Lower leg skin (tissue), 3 donors: ENCODE results near the gene SALL1.

Source experiments
- POLR2A ChIP-seq, 2 donors: fragments of 450-650 bp; IDR thresholded peaks; one replicate each; pipeline ENCODE4 v1.6.1; 2016 to 2017; ENCODE audit warnings: antibody characterized with exemption in 2 of 2, mild to moderate bottlenecking in 1 of 2, moderate library complexity in 1 of 2
- TF ChIP-seq, protein P1 (sequence below), 3 donors: fragments of 450-650 bp; IDR thresholded peaks; one replicate each; pipeline ENCODE4 v1.5.1; 2016; ENCODE audit warnings: antibody characterized with exemption in 3 of 3, mild to moderate bottlenecking in 3 of 3, moderate library complexity in 2 of 3

DNA sequence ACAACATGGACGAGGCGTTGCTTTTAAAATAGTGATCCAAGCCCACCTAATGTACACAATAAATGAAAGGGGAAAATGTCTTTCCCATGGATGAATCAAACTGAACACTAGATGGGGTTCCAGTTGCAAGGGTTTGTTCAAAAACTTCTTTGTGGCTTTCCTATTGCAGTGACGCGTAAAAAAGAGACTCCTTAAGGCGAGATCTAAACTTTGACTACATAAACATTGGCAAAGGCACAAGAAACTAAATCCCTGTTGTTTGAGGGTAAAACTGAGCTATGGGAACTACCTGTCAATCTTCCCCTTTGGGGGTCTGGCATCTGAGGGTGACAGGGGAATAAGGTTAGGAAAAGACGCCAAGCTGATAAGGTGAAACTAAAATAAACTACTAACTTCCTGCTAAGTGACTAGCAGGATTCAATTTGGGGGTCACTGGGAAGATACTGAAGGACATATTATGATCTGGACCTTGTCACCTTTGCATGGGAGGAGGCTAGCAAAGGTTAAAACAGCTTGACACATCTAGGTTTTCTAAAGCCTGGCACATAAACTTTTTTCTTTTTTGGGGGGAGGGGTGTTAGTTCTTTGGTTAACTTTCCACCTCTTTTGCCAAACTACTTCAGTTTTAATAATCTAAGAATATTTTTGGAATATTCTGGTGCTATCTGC lies 4.7 kb downstream of the SALL1 start:
- TF ChIP-seq, protein P1, sequence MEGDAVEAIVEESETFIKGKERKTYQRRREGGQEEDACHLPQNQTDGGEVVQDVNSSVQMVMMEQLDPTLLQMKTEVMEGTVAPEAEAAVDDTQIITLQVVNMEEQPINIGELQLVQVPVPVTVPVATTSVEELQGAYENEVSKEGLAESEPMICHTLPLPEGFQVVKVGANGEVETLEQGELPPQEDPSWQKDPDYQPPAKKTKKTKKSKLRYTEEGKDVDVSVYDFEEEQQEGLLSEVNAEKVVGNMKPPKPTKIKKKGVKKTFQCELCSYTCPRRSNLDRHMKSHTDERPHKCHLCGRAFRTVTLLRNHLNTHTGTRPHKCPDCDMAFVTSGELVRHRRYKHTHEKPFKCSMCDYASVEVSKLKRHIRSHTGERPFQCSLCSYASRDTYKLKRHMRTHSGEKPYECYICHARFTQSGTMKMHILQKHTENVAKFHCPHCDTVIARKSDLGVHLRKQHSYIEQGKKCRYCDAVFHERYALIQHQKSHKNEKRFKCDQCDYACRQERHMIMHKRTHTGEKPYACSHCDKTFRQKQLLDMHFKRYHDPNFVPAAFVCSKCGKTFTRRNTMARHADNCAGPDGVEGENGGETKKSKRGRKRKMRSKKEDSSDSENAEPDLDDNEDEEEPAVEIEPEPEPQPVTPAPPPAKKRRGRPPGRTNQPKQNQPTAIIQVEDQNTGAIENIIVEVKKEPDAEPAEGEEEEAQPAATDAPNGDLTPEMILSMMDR (IDR thresholded peaks at IDR 0.05) = no peak
- no peak for TF ChIP-seq POLR2A (IDR thresholded peaks at IDR 0.05)
